ENCODE results near the gene SLC13A5. TPM values are rescaled to one million over a fixed set of nuclear protein-coding genes. Genes with fewer than 3 reads are reported as not detected.

The SLC13A5 gene
- total and polyA plus RNA-seq, 7 donors = under 0.01 to 0.14 (median 0.03) TPM; not detected in 4

DNA sequence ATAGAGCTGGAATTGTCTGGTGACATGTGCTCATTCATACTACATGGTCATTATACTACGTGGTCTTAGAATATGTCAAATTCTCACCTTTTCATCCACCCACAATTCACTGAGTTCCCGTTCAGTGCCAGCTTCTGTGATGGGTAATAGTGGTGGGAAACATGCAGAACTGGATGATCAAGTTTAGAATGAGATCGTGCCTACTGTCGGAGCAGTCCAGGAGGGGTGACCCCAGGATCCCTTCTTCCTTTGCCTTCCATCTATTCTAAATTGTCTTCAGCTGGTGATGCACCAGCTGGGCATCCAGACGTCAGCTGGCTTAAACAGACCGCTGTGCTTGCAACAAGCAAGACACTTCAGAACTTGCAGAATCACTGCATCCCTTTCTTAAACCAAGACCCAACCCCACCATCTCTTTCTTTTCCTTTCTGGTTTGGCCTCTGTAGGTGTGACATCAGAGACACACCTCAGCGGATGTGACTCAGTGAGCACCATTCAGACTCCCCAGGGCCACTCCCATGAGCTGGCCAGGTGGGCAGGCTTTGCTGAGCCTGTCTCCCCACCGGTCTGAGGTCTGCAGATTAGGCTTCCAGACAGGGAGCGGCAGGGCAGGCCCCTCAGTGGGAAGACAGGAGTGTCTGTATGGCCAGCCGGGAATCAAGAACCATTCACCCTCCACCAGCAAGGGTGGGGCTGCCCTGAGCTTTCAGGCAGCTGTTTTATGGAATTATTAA is 43.5 kb downstream of the SLC13A5 start:
- intact Hi-C loops (cut with DNase I) = loop anchor here (5.0 kb wide), 2 partner anchors 243 to 333 kb away; no protein-coding TSS in a partner anchor
- no peaks in the 10 kb centered on the region for H3K4me1 ChIP-seq
- WGBS, 2 donors = 48 to 80% methylated on average over 10 of the region's 10 CpGs
- H3K9me3 ChIP-seq = no peaks in the 10 kb centered on the region
- no peak overlapping the region for H3K4me3 ChIP-seq
- H3K27ac ChIP-seq = no peak overlapping the region
- TF ChIP-seq POLR2AphosphoS5 (IDR thresholded peaks at IDR 0.05) (no peak), EP300 (IDR thresholded peaks at IDR 0.05) (no peak), POLR2A (IDR thresholded peaks at IDR 0.05) (no peak)
- TF ChIP-seq, protein P1, sequence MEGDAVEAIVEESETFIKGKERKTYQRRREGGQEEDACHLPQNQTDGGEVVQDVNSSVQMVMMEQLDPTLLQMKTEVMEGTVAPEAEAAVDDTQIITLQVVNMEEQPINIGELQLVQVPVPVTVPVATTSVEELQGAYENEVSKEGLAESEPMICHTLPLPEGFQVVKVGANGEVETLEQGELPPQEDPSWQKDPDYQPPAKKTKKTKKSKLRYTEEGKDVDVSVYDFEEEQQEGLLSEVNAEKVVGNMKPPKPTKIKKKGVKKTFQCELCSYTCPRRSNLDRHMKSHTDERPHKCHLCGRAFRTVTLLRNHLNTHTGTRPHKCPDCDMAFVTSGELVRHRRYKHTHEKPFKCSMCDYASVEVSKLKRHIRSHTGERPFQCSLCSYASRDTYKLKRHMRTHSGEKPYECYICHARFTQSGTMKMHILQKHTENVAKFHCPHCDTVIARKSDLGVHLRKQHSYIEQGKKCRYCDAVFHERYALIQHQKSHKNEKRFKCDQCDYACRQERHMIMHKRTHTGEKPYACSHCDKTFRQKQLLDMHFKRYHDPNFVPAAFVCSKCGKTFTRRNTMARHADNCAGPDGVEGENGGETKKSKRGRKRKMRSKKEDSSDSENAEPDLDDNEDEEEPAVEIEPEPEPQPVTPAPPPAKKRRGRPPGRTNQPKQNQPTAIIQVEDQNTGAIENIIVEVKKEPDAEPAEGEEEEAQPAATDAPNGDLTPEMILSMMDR (IDR thresholded peaks at IDR 0.05) = no peak
- DNase-seq = no peak
- H3K27me3 ChIP-seq = peaks cover 0 to 6% (median 0%) of the 10 kb centered on the region in 3 donors
- no peaks in the 10 kb centered on the region for H3K36me3 ChIP-seq

DNA sequence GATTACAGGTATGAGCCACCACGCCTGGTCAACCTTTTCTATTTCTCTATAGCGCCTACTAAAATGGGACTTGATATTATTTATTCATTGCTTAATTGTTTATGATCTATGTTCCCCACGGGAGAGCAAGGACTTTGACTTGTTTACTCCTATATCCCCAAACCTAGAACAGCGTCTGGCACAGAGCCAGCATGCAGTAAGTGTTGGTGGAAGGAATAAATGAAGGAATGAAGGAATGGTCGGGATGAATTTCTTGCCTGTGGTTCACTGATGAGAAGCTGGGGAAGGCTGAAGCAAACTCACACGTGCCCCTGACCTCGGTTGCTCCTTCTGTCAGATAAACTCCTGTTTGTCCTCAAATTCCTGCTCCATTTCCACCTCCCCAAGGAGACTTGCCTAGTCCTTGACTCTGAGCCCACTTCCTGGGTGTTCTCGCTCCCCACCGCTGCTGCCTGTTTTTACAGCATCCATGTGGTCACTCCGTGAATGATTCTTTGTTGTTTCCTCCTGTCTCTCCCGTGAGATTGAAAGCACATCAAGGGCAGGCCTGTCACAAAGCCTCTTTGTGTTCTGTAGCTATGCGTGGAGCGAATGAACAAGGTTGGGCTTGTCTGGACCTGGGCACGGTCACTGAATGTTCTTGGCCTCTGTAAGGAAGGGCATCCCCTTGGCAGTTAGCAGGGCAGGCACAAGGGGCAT is 44.3 kb downstream of the SLC13A5 start:
- DNase-seq = no peak
- intact Hi-C loops (cut with DNase I) = loop anchor here (5.0 kb wide), 2 partner anchors 243 to 333 kb away; no protein-coding TSS in a partner anchor

DNA sequence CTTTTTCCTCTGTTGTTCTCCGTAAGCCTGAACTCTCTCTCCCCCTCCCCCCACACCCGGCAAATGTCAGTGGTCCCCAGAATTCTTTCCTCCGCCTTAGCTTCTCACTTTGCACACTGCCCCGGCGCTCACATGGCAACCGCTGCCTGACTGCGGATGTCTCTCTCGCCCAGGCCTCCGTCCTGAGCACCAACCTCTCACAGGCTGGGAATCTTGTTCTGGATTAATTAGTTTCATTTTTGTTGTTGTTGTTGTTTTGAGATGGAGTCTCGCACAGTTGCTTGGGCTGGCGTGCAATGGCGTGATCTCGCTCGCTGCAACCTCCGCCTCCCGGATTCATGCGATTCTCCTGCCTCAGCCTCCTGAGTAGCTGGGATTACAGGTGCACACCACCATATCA is 45.0 kb downstream of the SLC13A5 start:
- H3K4me1 ChIP-seq = no peaks in the 10 kb centered on the region
- H3K27me3 ChIP-seq = peaks cover 0 to 6% (median 0%) of the 10 kb centered on the region in 3 donors
- no peaks in the 10 kb centered on the region for H3K36me3 ChIP-seq
- no peak overlapping the region for H3K4me3 ChIP-seq
- no peaks in the 10 kb centered on the region for H3K9me3 ChIP-seq
- 92% methylated on average over 17 of the region's 17 CpGs for WGBS, 2 donors
- DNase-seq = no peak
- TF ChIP-seq POLR2AphosphoS5 (IDR thresholded peaks at IDR 0.05) = no peak
- TF ChIP-seq, protein P1 (IDR thresholded peaks at IDR 0.05) = no peak
- TF ChIP-seq POLR2A (IDR thresholded peaks at IDR 0.05) = no peak
- intact Hi-C loops (cut with DNase I) = loop anchor here (5.0 kb wide), 2 partner anchors 244 to 334 kb away; no protein-coding TSS in a partner anchor
- H3K27ac ChIP-seq = no peak overlapping the region

More for the DNA sequence above, 44.3 kb downstream of the SLC13A5 start:
- H3K27ac ChIP-seq = no peak overlapping the region
- H3K27me3 ChIP-seq = peaks cover 0 to 6% (median 0%) of the 10 kb centered on the region in 3 donors
- WGBS, 2 donors = 49 to 81% methylated on average over 14 of the region's 14 CpGs
- no peaks in the 10 kb centered on the region for H3K9me3 ChIP-seq
- no peaks in the 10 kb centered on the region for H3K4me1 ChIP-seq
- TF ChIP-seq, protein P1 (IDR thresholded peaks at IDR 0.05) = no peak
- no peak for TF ChIP-seq POLR2A (IDR thresholded peaks at IDR 0.05)
- no peak for TF ChIP-seq EP300 (IDR thresholded peaks at IDR 0.05)
- no peak for TF ChIP-seq POLR2AphosphoS5 (IDR thresholded peaks at IDR 0.05)
- no peaks in the 10 kb centered on the region for H3K36me3 ChIP-seq
- H3K4me3 ChIP-seq = no peak overlapping the region

DNA sequence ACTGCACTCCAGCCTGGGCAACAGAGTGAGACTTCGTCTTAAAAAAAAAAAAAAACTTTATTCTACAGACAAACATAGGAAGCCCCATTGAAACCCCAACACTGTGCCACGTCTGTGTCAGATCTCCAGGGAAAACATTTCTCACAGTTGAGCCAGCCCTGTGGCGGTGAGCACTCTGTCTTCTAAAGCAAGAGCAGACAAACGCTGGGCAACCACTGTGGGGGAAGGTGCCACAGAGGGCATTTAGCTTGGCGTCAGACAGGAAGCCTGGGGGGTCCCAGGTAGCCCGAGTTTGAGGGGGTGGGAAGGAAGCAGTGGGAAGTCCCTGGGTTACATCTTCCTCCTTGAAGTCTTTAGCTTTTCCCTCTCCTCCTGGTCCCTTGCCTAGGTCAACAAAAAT is 45.7 kb downstream of the SLC13A5 start:
- H3K9me3 ChIP-seq = no peaks in the 10 kb centered on the region
- no peak overlapping the region for H3K4me3 ChIP-seq
- H3K27ac ChIP-seq = no peak overlapping the region
- 57 to 75% methylated on average over 6 of the region's 6 CpGs for WGBS, 2 donors
- TF ChIP-seq POLR2A (IDR thresholded peaks at IDR 0.05) = no peak
- no peak for TF ChIP-seq EP300 (IDR thresholded peaks at IDR 0.05)
- TF ChIP-seq POLR2AphosphoS5 (IDR thresholded peaks at IDR 0.05) = no peak
- TF ChIP-seq, protein P1 (IDR thresholded peaks at IDR 0.05) = no peak
- no peaks in the 10 kb centered on the region for H3K36me3 ChIP-seq
- no peaks in the 10 kb centered on the region for H3K4me1 ChIP-seq
- H3K27me3 ChIP-seq = peaks cover 0 to 6% (median 0%) of the 10 kb centered on the region in 3 donors
- DNase-seq = no peak
- intact Hi-C loops (cut with DNase I) = loop anchor here (2.0 to 5.0 kb wide), 3 partner anchors 175 to 335 kb away; no protein-coding TSS in a partner anchor
